H9 (cell line): ENCODE data around the gene EPHA2. TPM values are rescaled to one million over a fixed set of nuclear protein-coding genes. Genes with fewer than 3 reads are reported as not detected.

Experiments
- DNase-seq: peaks from one replicate; pipeline ENCODE4 v3.0.0-alpha.2; 2017
- H2AFZ ChIP-seq: one replicate; pipeline ENCODE4 v1.6.1; 2013; ENCODE audit warnings: mild to moderate bottlenecking, low read length, control low read depth, moderate library complexity
- H2AK5ac ChIP-seq: 2 replicates; pipeline ENCODE4 v1.6.1; 2013; ENCODE audit warnings: low read length, control low read depth, mixed read lengths; ENCODE audit not compliant: insufficient read length
- H2BK120ac ChIP-seq: one replicate; pipeline ENCODE4 v1.6.1; 2013; ENCODE audit warnings: low read depth, mild to moderate bottlenecking, low read length, control low read depth, inconsistent platforms; ENCODE audit not compliant: poor library complexity, severe bottlenecking
- H2BK12ac ChIP-seq: 2 replicates; pipeline ENCODE4 v1.6.1; 2013; ENCODE audit warnings: low read length, control low read depth, mixed read lengths, low read depth; ENCODE audit not compliant: insufficient read length
- H2BK15ac ChIP-seq: 2 replicates; pipeline ENCODE4 v1.6.1; 2013; ENCODE audit warnings: low read depth, low read length, control low read depth
- H2BK20ac ChIP-seq: one replicate; pipeline ENCODE4 v1.6.1; 2013; ENCODE audit warnings: low read depth, mild to moderate bottlenecking, low read length, control low read depth, inconsistent platforms; ENCODE audit not compliant: poor library complexity, severe bottlenecking
- H2BK5ac ChIP-seq: 2 replicates; pipeline ENCODE4 v1.6.1; 2013; ENCODE audit warnings: low read length, control low read depth, mixed read lengths; ENCODE audit not compliant: insufficient read length
- H3K14ac ChIP-seq: 2 replicates; pipeline ENCODE4 v1.6.1; 2013; ENCODE audit warnings: low read length, control low read depth; ENCODE audit not compliant: insufficient read depth
- H3K18ac ChIP-seq: 2 replicates; pipeline ENCODE4 v1.6.1; 2013; ENCODE audit warnings: low read depth, mild to moderate bottlenecking, mixed read lengths, low read length, control low read depth; ENCODE audit not compliant: insufficient read length
- H3K23ac ChIP-seq: 2 replicates; pipeline ENCODE4 v1.6.1; 2013; ENCODE audit warnings: low read length, control low read depth, mixed read lengths, low read depth; ENCODE audit not compliant: insufficient read length
- H3K23me2 ChIP-seq: 2 replicates; pipeline ENCODE4 v1.6.1; 2013; ENCODE audit warnings: low read depth, mild to moderate bottlenecking, mixed read lengths, low read length, control low read depth; ENCODE audit not compliant: insufficient read length, poor library complexity, severe bottlenecking
- H3K27ac ChIP-seq: 2 replicates; pipeline ENCODE4 v1.5.1; 2013; ENCODE audit warnings: low read length, control low read depth, mixed read lengths, low read depth; ENCODE audit not compliant: insufficient read length
- H3K27me3 ChIP-seq: 2 replicates; pipeline ENCODE4 v1.6.1; 2013; ENCODE audit warnings: low read length, control low read depth, inconsistent platforms; ENCODE audit not compliant: insufficient read depth
- H3K4ac ChIP-seq: 2 replicates; pipeline ENCODE4 v1.6.1; 2013; ENCODE audit warnings: low read depth, mild to moderate bottlenecking, control low read depth, inconsistent platforms, low read length, moderate library complexity
- H3K4me1 ChIP-seq: 2 replicates; pipeline ENCODE4 v1.6.1; 2013; ENCODE audit warnings: low read length, control low read depth, inconsistent platforms; ENCODE audit not compliant: insufficient read depth
- H3K4me2 ChIP-seq: 2 replicates; pipeline ENCODE4 v1.6.1; 2013; ENCODE audit warnings: low read length, control low read depth, mixed read lengths; ENCODE audit not compliant: insufficient read length, insufficient read depth
- H3K56ac ChIP-seq: 2 replicates; pipeline ENCODE4 v1.6.1; 2013; ENCODE audit warnings: low read depth, mild to moderate bottlenecking, mixed read lengths, low read length, control low read depth; ENCODE audit not compliant: insufficient read length
- H3K79me1 ChIP-seq: 2 replicates; pipeline ENCODE4 v1.6.1; 2013; ENCODE audit warnings: low read depth, mild to moderate bottlenecking, moderate library complexity, low read length, control low read depth, inconsistent platforms; ENCODE audit not compliant: insufficient read depth, poor library complexity, severe bottlenecking
- H3K79me2 ChIP-seq: 2 replicates; pipeline ENCODE4 v1.6.1; 2013; ENCODE audit warnings: low read length, control low read depth, inconsistent platforms; ENCODE audit not compliant: insufficient read depth
- H3K9ac ChIP-seq: 2 replicates; pipeline ENCODE4 v1.6.1; 2013; ENCODE audit warnings: low read length, control low read depth, mixed read lengths; ENCODE audit not compliant: insufficient read length; ENCODE audit errors: extremely low read depth
- H3K9me3 ChIP-seq: one replicate; pipeline ENCODE4 v1.6.1; 2013; ENCODE audit warnings: low read depth, low read length, inconsistent platforms; ENCODE audit not compliant: control insufficient read depth
- H3T11ph ChIP-seq: one replicate; pipeline ENCODE4 v1.6.1; 2013; ENCODE audit warnings: mild to moderate bottlenecking, low read length, control low read depth, inconsistent platforms
- H4K20me1 ChIP-seq: one replicate; pipeline ENCODE4 v1.6.1; 2013; ENCODE audit not compliant: control insufficient read depth, insufficient read length, insufficient read depth
- H4K5ac ChIP-seq: 2 replicates; pipeline ENCODE4 v1.6.1; 2013; ENCODE audit warnings: low read depth, mild to moderate bottlenecking, mixed read lengths, low read length, control low read depth; ENCODE audit not compliant: insufficient read length
- H4K8ac ChIP-seq: replicated peaks from 2 replicates; pipeline ENCODE4 v1.6.1; 2013; ENCODE audit warnings: low read length, control low read depth, mixed read lengths, low read depth; ENCODE audit not compliant: insufficient read length
- H4K91ac ChIP-seq: 2 replicates; pipeline ENCODE4 v1.6.1; 2013; ENCODE audit warnings: low read depth, mild to moderate bottlenecking, moderate library complexity, mixed read lengths, low read length, control low read depth; ENCODE audit not compliant: insufficient read length
- H3K27ac Mint-ChIP-seq, 3 experiments: 2 replicates in 2 of 3; 3 replicates in 1 of 3; pipeline ENCODE4 v1.8.0; 2020 to 2021; ENCODE audit warnings: mixed read lengths in 3 of 3, mild to moderate bottlenecking in 1 of 3, moderate library complexity in 1 of 3
- H3K27me3 Mint-ChIP-seq: 2 replicates; pipeline ENCODE4 v1.8.0; 2021; ENCODE audit warnings: low read depth, mild to moderate bottlenecking, moderate library complexity, mixed read lengths
- H3K36me3 Mint-ChIP-seq, 3 experiments: 2 replicates in 2 of 3; 3 replicates in 1 of 3; pipeline ENCODE4 v1.8.0; 2020 to 2021; ENCODE audit warnings: low read depth in 3 of 3, mixed read lengths in 3 of 3; ENCODE audit not compliant: insufficient read depth in 1 of 3
- H3K4me1 Mint-ChIP-seq, 2 experiments: 2 replicates each; pipeline ENCODE4 v1.8.0; 2020; ENCODE audit warnings: mixed read lengths in 2 of 2
- H3K4me3 Mint-ChIP-seq, 2 experiments: 2 replicates in 1 of 2; 3 replicates in 1 of 2; pipeline ENCODE4 v1.8.0; 2020 to 2021; ENCODE audit warnings: mild to moderate bottlenecking in 2 of 2, mixed read lengths in 2 of 2, moderate library complexity in 1 of 2
- H3K9me3 Mint-ChIP-seq, 2 experiments: 2 replicates in 1 of 2; 3 replicates in 1 of 2; pipeline ENCODE4 v1.8.0; 2020; ENCODE audit warnings: mild to moderate bottlenecking in 2 of 2, mixed read lengths in 2 of 2, moderate library complexity in 1 of 2
- CTCF ChIP-seq: fragments of 200-600 bp; sonication (generic); conservative IDR thresholded peaks from 3 replicates; pipeline ENCODE4 v1.8.0; 2021; ENCODE audit warnings: antibody characterized with exemption, mild to moderate bottlenecking
- WGBS: extraction: QIAGEN DNeasy Blood & Tissue Kit; methylation state at CpG from one replicate; pipeline ENCODE4 v1.1.7; 2013; ENCODE audit warnings: missing lambda C conversion rate, low lambda C conversion rate, mixed read lengths; ENCODE audit not compliant: insufficient read length; ENCODE audit errors: extremely low coverage; 5-methylcytosine and 5-hydroxymethylcytosine counted together
- total RNA-seq: library from RNA; stranded (reverse); gene quantifications from 2 replicates; pipeline ENCODE4 v1.2.1, GENCODE V29; 2021

The EPHA2 gene
- total RNA-seq, 1 experiment from 2014 or later: 33.1 TPM

GRCh38 chr1:16122916-16123315 lies 33.0 kb downstream of the EPHA2 start:
- H2BK120ac ChIP-seq: no peak overlapping the region
- H3K4ac ChIP-seq: no peak overlapping the region
- H2BK5ac ChIP-seq: no peak overlapping the region
- no CpG with 5 or more reads among the region's 6 CpGs for WGBS
- H3K79me2 ChIP-seq: no peaks in the 10 kb centered on the region
- no peak overlapping the region for H3K14ac ChIP-seq
- no peaks in the 10 kb centered on the region for H3K23me2 ChIP-seq
- no peaks in the 10 kb centered on the region for H3K9me3 Mint-ChIP-seq
- H3K36me3 Mint-ChIP-seq: peaks cover 21 to 45% (median 23%) of the 10 kb centered on the region in 3 experiments; a peak in 6 of 7 replicates
- no peak overlapping the region for H2AFZ ChIP-seq
- no peak overlapping the region for H3K9ac ChIP-seq
- no peak overlapping the region for H2BK20ac ChIP-seq
- H3K79me1 ChIP-seq: no peaks in the 10 kb centered on the region
- no peak overlapping the region for H4K8ac ChIP-seq
- DNase-seq: peak; percentile 23
- H4K5ac ChIP-seq: no peak overlapping the region
- no peaks in the 10 kb centered on the region for H3K27me3 Mint-ChIP-seq
- no peak overlapping the region for H3K18ac ChIP-seq
- no peaks in the 10 kb centered on the region for H3K9me3 ChIP-seq
- no peak overlapping the region for H3K23ac ChIP-seq
- H3T11ph ChIP-seq: no peak overlapping the region
- no peak overlapping the region for H2BK15ac ChIP-seq
- H3K4me3 Mint-ChIP-seq: no peak overlapping the region
- H3K56ac ChIP-seq: no peak overlapping the region
- H3K4me2 ChIP-seq: no peak overlapping the region
- H4K20me1 ChIP-seq: no peaks in the 10 kb centered on the region
- H3K4me1 ChIP-seq: peaks cover 2% of the 10 kb centered on the region; the same call in 1 of the 2 replicates
- H4K91ac ChIP-seq: no peak overlapping the region
- no peaks in the 10 kb centered on the region for H3K27me3 ChIP-seq
- peak overlapping the region; percentile 32 to 79 (median 55); a peak in 6 of 7 replicates for H3K27ac Mint-ChIP-seq
- H2BK12ac ChIP-seq: no peak overlapping the region
- no peak overlapping the region for H2AK5ac ChIP-seq
- TF ChIP-seq CTCF: no peak
- peaks cover 56 to 57% of the 10 kb centered on the region in 2 experiments for H3K4me1 Mint-ChIP-seq
- H3K27ac ChIP-seq: no peak overlapping the region
